Liver (tissue), 3 donors: ENCODE data around the gene C6orf89.

Experiments used
- RXRA ChIP-seq, 2 donors: IDR thresholded peaks; 2 replicates each; pipeline ENCODE4 v1.6.1; 2017 to 2018; ENCODE audit warnings: antibody characterized with exemption in 2 of 2, mild to moderate bottlenecking in 1 of 2
- TAF1 ChIP-seq: conservative IDR thresholded peaks from 2 replicates; pipeline ENCODE4 v1.6.1; 2016; ENCODE audit warnings: antibody characterized with exemption, mild to moderate bottlenecking
- TF ChIP-seq, protein P1 (sequence below): fragments of 150-350 bp; IDR thresholded peaks from 2 replicates; pipeline ENCODE4 v1.5.1; 2017; ENCODE audit warnings: improper control_type of control experiment, low read depth, low read length; ENCODE audit not compliant: missing input control
- TF ChIP-seq, protein P2 (sequence below): IDR thresholded peaks from 2 replicates; pipeline ENCODE4 v1.6.1; 2016; ENCODE audit warnings: antibody characterized with exemption, mild to moderate bottlenecking
- donor health status: healthy.
- donor health status: healthy.

DNA sequence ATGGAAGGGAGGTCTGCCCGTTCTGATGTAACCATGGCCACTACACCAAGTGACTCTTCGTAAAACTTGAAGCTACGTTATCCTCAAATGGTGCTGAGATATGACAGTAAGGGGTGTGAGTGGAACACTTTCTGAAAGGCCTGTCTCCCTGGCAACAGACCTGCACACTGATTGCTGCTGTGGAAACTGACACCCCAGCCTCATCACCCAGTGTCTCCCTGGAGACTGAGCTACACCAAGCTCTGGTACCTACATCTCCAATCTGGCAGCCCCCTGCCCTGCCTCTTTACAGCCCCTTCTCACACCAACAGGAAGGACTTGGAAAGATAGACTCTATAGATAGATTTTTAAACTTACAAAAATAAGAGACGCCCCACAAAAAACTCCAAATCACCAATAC is 82.0 kb downstream of the C6orf89 start:
- TF ChIP-seq, protein P1, sequence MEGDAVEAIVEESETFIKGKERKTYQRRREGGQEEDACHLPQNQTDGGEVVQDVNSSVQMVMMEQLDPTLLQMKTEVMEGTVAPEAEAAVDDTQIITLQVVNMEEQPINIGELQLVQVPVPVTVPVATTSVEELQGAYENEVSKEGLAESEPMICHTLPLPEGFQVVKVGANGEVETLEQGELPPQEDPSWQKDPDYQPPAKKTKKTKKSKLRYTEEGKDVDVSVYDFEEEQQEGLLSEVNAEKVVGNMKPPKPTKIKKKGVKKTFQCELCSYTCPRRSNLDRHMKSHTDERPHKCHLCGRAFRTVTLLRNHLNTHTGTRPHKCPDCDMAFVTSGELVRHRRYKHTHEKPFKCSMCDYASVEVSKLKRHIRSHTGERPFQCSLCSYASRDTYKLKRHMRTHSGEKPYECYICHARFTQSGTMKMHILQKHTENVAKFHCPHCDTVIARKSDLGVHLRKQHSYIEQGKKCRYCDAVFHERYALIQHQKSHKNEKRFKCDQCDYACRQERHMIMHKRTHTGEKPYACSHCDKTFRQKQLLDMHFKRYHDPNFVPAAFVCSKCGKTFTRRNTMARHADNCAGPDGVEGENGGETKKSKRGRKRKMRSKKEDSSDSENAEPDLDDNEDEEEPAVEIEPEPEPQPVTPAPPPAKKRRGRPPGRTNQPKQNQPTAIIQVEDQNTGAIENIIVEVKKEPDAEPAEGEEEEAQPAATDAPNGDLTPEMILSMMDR, result no peak
- TF ChIP-seq TAF1 (no peak), RXRA (IDR thresholded peaks at IDR 0.05) (no peak)
- TF ChIP-seq, protein P2, sequence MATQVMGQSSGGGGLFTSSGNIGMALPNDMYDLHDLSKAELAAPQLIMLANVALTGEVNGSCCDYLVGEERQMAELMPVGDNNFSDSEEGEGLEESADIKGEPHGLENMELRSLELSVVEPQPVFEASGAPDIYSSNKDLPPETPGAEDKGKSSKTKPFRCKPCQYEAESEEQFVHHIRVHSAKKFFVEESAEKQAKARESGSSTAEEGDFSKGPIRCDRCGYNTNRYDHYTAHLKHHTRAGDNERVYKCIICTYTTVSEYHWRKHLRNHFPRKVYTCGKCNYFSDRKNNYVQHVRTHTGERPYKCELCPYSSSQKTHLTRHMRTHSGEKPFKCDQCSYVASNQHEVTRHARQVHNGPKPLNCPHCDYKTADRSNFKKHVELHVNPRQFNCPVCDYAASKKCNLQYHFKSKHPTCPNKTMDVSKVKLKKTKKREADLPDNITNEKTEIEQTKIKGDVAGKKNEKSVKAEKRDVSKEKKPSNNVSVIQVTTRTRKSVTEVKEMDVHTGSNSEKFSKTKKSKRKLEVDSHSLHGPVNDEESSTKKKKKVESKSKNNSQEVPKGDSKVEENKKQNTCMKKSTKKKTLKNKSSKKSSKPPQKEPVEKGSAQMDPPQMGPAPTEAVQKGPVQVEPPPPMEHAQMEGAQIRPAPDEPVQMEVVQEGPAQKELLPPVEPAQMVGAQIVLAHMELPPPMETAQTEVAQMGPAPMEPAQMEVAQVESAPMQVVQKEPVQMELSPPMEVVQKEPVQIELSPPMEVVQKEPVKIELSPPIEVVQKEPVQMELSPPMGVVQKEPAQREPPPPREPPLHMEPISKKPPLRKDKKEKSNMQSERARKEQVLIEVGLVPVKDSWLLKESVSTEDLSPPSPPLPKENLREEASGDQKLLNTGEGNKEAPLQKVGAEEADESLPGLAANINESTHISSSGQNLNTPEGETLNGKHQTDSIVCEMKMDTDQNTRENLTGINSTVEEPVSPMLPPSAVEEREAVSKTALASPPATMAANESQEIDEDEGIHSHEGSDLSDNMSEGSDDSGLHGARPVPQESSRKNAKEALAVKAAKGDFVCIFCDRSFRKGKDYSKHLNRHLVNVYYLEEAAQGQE, result no peak
